K562 (cell line): ENCODE measurements around the gene CNTD1. TPM values are rescaled to one million over a fixed set of nuclear protein-coding genes. Genes with fewer than 3 reads are reported as not detected.

Experiments
- CTCFL ChIP-seq: IDR thresholded peaks from 2 replicates; pipeline ENCODE4 v1.6.1; 2011; ENCODE audit warnings: borderline replicate concordance, low read depth, mild to moderate bottlenecking, moderate library complexity, low read length; ENCODE audit not compliant: insufficient read depth, poor library complexity, severe bottlenecking
- E2F8 ChIP-seq: fragments of 450-650 bp; IDR thresholded peaks from 2 replicates; pipeline ENCODE4 v1.7.1; 2018; ENCODE audit warnings: mild to moderate bottlenecking, low read depth; ENCODE audit not compliant: partially characterized antibody
- EHMT2 ChIP-seq: fragments of 450-650 bp; IDR thresholded peaks from 2 replicates; pipeline ENCODE4 v1.6.1; 2018; ENCODE audit warnings: antibody characterized with exemption
- GATA2 ChIP-seq: sonication (generic); formaldehyde crosslinking; IDR thresholded peaks from 2 replicates; pipeline ENCODE4 v1.4.0; 2020; ENCODE audit warnings: mild to moderate bottlenecking, missing genetic modification reagents
- HNRNPUL1 ChIP-seq: fragments of 200-400 bp; formaldehyde crosslinking; IDR thresholded peaks from 2 replicates; pipeline ENCODE4 v1.6.1; 2017; ENCODE audit warnings: low read length
- HOMEZ ChIP-seq: fragments of 250-450 bp; sonication (Bioruptor Pico); IDR thresholded peaks from 2 replicates; pipeline ENCODE4 v1.4.0; 2020; ENCODE audit warnings: mild to moderate bottlenecking, moderate library complexity
- IFI16 ChIP-seq: fragments of 250-450 bp; sonication (Bioruptor Pico); IDR thresholded peaks from 2 replicates; pipeline ENCODE4 v2.1.2; 2022; ENCODE audit warnings: mild to moderate bottlenecking, inconsistent platforms
- MEIS2 ChIP-seq: fragments of 450-650 bp; IDR thresholded peaks from 2 replicates; pipeline ENCODE4 v1.6.1; 2014; ENCODE audit warnings: mild to moderate bottlenecking; ENCODE audit not compliant: partially characterized antibody
- RREB1 ChIP-seq: fragments of 250-450 bp; sonication (Bioruptor Pico); IDR thresholded peaks from 2 replicates; pipeline ENCODE4 v1.4.0; 2020
- TBL1XR1 ChIP-seq, 2 experiments: IDR thresholded peaks; 2 replicates each; pipeline ENCODE4 v1.6.1; 2012; ENCODE audit warnings: improper control_type of control experiment in 2 of 2, low read length in 2 of 2, mild to moderate bottlenecking in 1 of 2
- THRB ChIP-seq: fragments of 450-650 bp; formaldehyde crosslinking; conservative IDR thresholded peaks from 2 replicates; pipeline ENCODE4 v1.4.0; 2022; ENCODE audit warnings: mild to moderate bottlenecking, missing genetic modification characterization
- ZNF311 ChIP-seq: fragments of 250-450 bp; sonication (Bioruptor Pico); IDR thresholded peaks from 2 replicates; pipeline ENCODE4 v1.4.0; 2020; ENCODE audit warnings: mild to moderate bottlenecking, moderate library complexity
- ZNF644 ChIP-seq: fragments of 200-800 bp; sonication (Bioruptor generic); IDR thresholded peaks from 2 replicates; pipeline ENCODE4 v1.6.1; 2016; ENCODE audit warnings: low read depth, missing genetic modification characterization, missing compliant biosample characterization
- polyA plus RNA-seq, 8 experiments: library from polyadenylated mRNA; depleted of rRNA in 4 of 8; stranded (reverse) in 5 of 8; unstranded in 3 of 8; fragments of >200 nt; fragmentation: Nextera tagmentation in 2 of 8; fragmentation: Illumina TruSeq in 1 of 8; extraction: Ambion mirVana in 2 of 8; extraction: Trizol in 1 of 8; gene quantifications; 2 replicates each; pipeline versions ENCODE4 v1.2.1 to v1.2.3, GENCODE V29; 2011 to 2014; ENCODE audit warnings: inconsistent platforms in 1 of 8, missing spikeins in 1 of 8
- total RNA-seq, 7 experiments: library from RNA; depleted of rRNA in 6 of 7; stranded (reverse); fragments of >200 nt in 6 of 7; fragmentation: Illumina TruSeq in 2 of 7; extraction: Trizol in 2 of 7; gene quantifications; 2 replicates each; pipeline versions ENCODE4 v1.2.1 to v1.2.3, GENCODE V29; 2011 to 2021; ENCODE audit warnings: low replicate concordance in 1 of 7

Gene CNTD1
- total and polyA plus RNA-seq, 9 of the 15 experiments (the other 6 are each of a cell fraction or from before 2014, with no cell fraction given), result 0.12 to 0.86 (median 0.41) TPM; not detected in 1

- TF ChIP-seq THRB (no peak), RREB1 (CRISPR knock-in tag) (no peak), ZNF311 (CRISPR knock-in tag) (peak; percentile 76), IFI16 (CRISPR knock-in tag) (no peak), HOMEZ (CRISPR knock-in tag) (no peak), CTCFL (no peak), ZNF644 (tag) (0 out of 2 replicates have a peak, but pooled peaks have one; percentile 51), TBL1XR1 (IDR thresholded peaks at IDR 0.05; ENCODE audit: low read length in 2 of 2) (peak; percentile 60 to 90; a peak in 3 of 4 replicates), EHMT2 (no peak), E2F8 (no peak), HNRNPUL1 (no peak), MEIS2 (peak; percentile 69), GATA2 (CRISPR knock-in tag) (peak; percentile 79; the same call in 1 of the 2 replicates)
Observed at GRCh38 chr17:42750739-42751344, 47.8 kb upstream of the CNTD1 start (continued).
